ENCODE measurements around the gene OR2A1.
"Not testable (repeated sequence)": the region's sequence is repeated elsewhere in the genome, so short reads cannot be mapped to it uniquely, and the experiment has no call there.

- TF ChIP-seq CTCF (IDR thresholded peaks at IDR 0.05; ENCODE audit: low read depth, low read length); POLR2A (IDR thresholded peaks at IDR 0.05; ENCODE audit: extremely low read depth, insufficient read length); MAX (IDR thresholded peaks at IDR 0.05; ENCODE audit: low read depth, low read length); MYC (IDR thresholded peaks at IDR 0.05; ENCODE audit: low read depth, low read length): not testable (repeated sequence)
Observed at GRCh38 chr7:144282490-144282889, 29.7 kb upstream of the OR2A1 start.
